HepG2 (cell line): Measurements from ENCODE around the gene TBC1D22A. TPM values are rescaled to one million over a fixed set of nuclear protein-coding genes. Genes with fewer than 3 reads are reported as not detected.

Experiments used
- ATF4 ChIP-seq, 2 experiments: fragments of 450-650 bp in 1 of 2; sonication (generic) in 1 of 2; formaldehyde crosslinking; IDR thresholded peaks; 2 replicates each; pipeline versions ENCODE4 v1.5.0 to v1.8.0; 2020 to 2022; ENCODE audit warnings: mild to moderate bottlenecking in 1 of 2, missing genetic modification reagents in 1 of 2
- CREB1 ChIP-seq, 2 experiments: fragments of 450-650 bp in 1 of 2; IDR thresholded peaks; 2 replicates each; pipeline ENCODE4 v1.6.1; 2016 to 2017; ENCODE audit warnings: control low read depth in 1 of 2, mild to moderate bottlenecking in 1 of 2, missing compliant biosample characterization in 1 of 2, missing genetic modification characterization in 1 of 2
- EEA1 ChIP-seq: sonication (generic); formaldehyde crosslinking; IDR thresholded peaks from 2 replicates; pipeline ENCODE4 v1.5.1; 2020; ENCODE audit warnings: mild to moderate bottlenecking, missing genetic modification reagents, borderline replicate concordance
- FOXA1 ChIP-seq, 2 experiments: fragments of 450-650 bp in 1 of 2; sonication (generic) in 1 of 2; formaldehyde crosslinking in 1 of 2; IDR thresholded peaks; 2 replicates each; pipeline versions ENCODE4 v1.4.0 to v1.6.1; 2016 to 2020; ENCODE audit warnings: missing genetic modification reagents in 1 of 2
- GPN1 ChIP-seq: sonication (generic); formaldehyde crosslinking; IDR thresholded peaks from 2 replicates; pipeline ENCODE4 v1.5.1; 2020; ENCODE audit warnings: missing genetic modification reagents, borderline replicate concordance
- HCFC1 ChIP-seq: fragments of 150-350 bp; IDR thresholded peaks from 2 replicates; pipeline ENCODE4 v1.6.1; 2014; ENCODE audit warnings: low read depth, low read length
- HES4 ChIP-seq: sonication (generic); formaldehyde crosslinking; IDR thresholded peaks from 2 replicates; pipeline ENCODE4 v1.9.0; 2021; ENCODE audit warnings: mild to moderate bottlenecking, missing genetic modification reagents, borderline replicate concordance
- IKZF4 ChIP-seq: sonication (generic); formaldehyde crosslinking; IDR thresholded peaks from 2 replicates; pipeline ENCODE4 v1.5.1; 2020; ENCODE audit warnings: borderline replicate concordance, mild to moderate bottlenecking, low read depth, missing genetic modification reagents; ENCODE audit errors: not compliant biosample characterization
- JUNB ChIP-seq: sonication (generic); formaldehyde crosslinking; IDR thresholded peaks from 2 replicates; pipeline ENCODE4 v1.8.0; 2022; ENCODE audit warnings: missing genetic modification reagents, mild to moderate bottlenecking, borderline replicate concordance
- MATR3 ChIP-seq: sonication (generic); formaldehyde crosslinking; IDR thresholded peaks from 2 replicates; pipeline ENCODE4 v1.4.0; 2020; ENCODE audit warnings: missing genetic modification reagents
- MLX ChIP-seq: IDR thresholded peaks from 2 replicates; pipeline ENCODE4 v1.6.1; 2016
- MXD3 ChIP-seq: IDR thresholded peaks from 2 replicates; pipeline ENCODE4 v1.6.1; 2016; ENCODE audit warnings: mild to moderate bottlenecking, missing biosample characterization, missing genetic modification reagents
- PLSCR1 ChIP-seq: sonication (generic); formaldehyde crosslinking; IDR thresholded peaks from 2 replicates; pipeline ENCODE4 v1.5.0; 2020; ENCODE audit warnings: missing genetic modification reagents, mild to moderate bottlenecking, borderline replicate concordance
- PRDM15 ChIP-seq: sonication (generic); formaldehyde crosslinking; IDR thresholded peaks from 2 replicates; pipeline ENCODE4 v1.4.0; 2020; ENCODE audit warnings: missing genetic modification reagents
- TFDP2 ChIP-seq: sonication (generic); formaldehyde crosslinking; IDR thresholded peaks from 2 replicates; pipeline ENCODE4 v1.4.0; 2020; ENCODE audit warnings: missing genetic modification reagents
- ZKSCAN5 ChIP-seq: sonication (generic); formaldehyde crosslinking; IDR thresholded peaks from 2 replicates; pipeline ENCODE4 v1.5.1; 2020; ENCODE audit warnings: mild to moderate bottlenecking, missing genetic modification reagents
- ZNF296 ChIP-seq: sonication (generic); formaldehyde crosslinking; conservative IDR thresholded peaks from 2 replicates; pipeline ENCODE4 v1.5.0; 2020; ENCODE audit warnings: mild to moderate bottlenecking, missing genetic modification reagents
- ZNF331 ChIP-seq: sonication (generic); formaldehyde crosslinking; IDR thresholded peaks from 2 replicates; pipeline ENCODE4 v1.4.0; 2020; ENCODE audit warnings: missing genetic modification reagents
- ZNF556 ChIP-seq: sonication (generic); formaldehyde crosslinking; IDR thresholded peaks from 2 replicates; pipeline ENCODE4 v1.4.0; 2020; ENCODE audit warnings: mild to moderate bottlenecking, missing genetic modification reagents, borderline replicate concordance
- ZNF652 ChIP-seq: IDR thresholded peaks from 2 replicates; pipeline ENCODE4 v1.6.1; 2016; ENCODE audit warnings: low read depth, borderline replicate concordance
- polyA plus RNA-seq, 8 experiments: library from polyadenylated mRNA; depleted of rRNA in 3 of 8; stranded (reverse) in 7 of 8; unstranded in 1 of 8; fragments of >200 nt; fragmentation: Illumina TruSeq in 4 of 8; extraction: Trizol in 4 of 8; gene quantifications; 2 replicates each; pipeline versions ENCODE4 v1.2.1 to v1.2.3, GENCODE V29; 2011 to 2016; ENCODE audit warnings: low read depth in 4 of 8, missing spikeins in 1 of 8, mixed read lengths in 1 of 8; ENCODE audit not compliant: insufficient read depth in 1 of 8
- total RNA-seq, 5 experiments: library from RNA; depleted of rRNA; stranded (reverse); fragments of >200 nt; fragmentation: Illumina TruSeq; extraction: Trizol; gene quantifications; 2 replicates each; pipeline ENCODE4 v1.2.3, GENCODE V29; 2016; ENCODE audit warnings: low read depth in 1 of 5

TBC1D22A gene
- total and polyA plus RNA-seq, 2 of the 13 experiments (the other 11 are each of a cell fraction or from before 2014, with no cell fraction given): 17.3 to 18.0 TPM

- TF ChIP-seq MLX: peak; percentile 99
- TF ChIP-seq PLSCR1 (CRISPR knock-in tag): no peak; the same call in 1 of the 2 replicates
- no peak for TF ChIP-seq MATR3 (CRISPR knock-in tag)
- peak in 1 of 2 experiments; percentile 58; a peak in 2 of 4 replicates for TF ChIP-seq ATF4 (CRISPR knock-in tag; IDR thresholded peaks at IDR 0.05)
- TF ChIP-seq MXD3 (CRISPR knock-in tag): peak; percentile 65; the same call in 1 of the 2 replicates
- TF ChIP-seq TFDP2 (CRISPR knock-in tag): peak; percentile 38; the same call in 1 of the 2 replicates
- TF ChIP-seq GPN1: no peak
- peak; percentile 46 for TF ChIP-seq IKZF4 (CRISPR knock-in tag)
- TF ChIP-seq HCFC1: no peak
- no peak for TF ChIP-seq PRDM15
- no peak for TF ChIP-seq CREB1 (IDR thresholded peaks at IDR 0.05)
- TF ChIP-seq CREB1 (CRISPR knock-in tag; IDR thresholded peaks at IDR 0.05): no peak
- peak; percentile 70; the same call in 1 of the 2 replicates for TF ChIP-seq ZNF331 (CRISPR knock-in tag)
- 0 out of 2 replicates have a peak, but pooled peaks have one; percentile 32 for TF ChIP-seq ZKSCAN5 (CRISPR knock-in tag)
- no peak for TF ChIP-seq JUNB (CRISPR knock-in tag)
- no peak for TF ChIP-seq ZNF652 (CRISPR knock-in tag)
- TF ChIP-seq ZNF556 (CRISPR knock-in tag): peak; percentile 83
- TF ChIP-seq HES4 (CRISPR knock-in tag): 0 out of 2 replicates have a peak, but pooled peaks have one; percentile 59
- no peak for TF ChIP-seq FOXA1 (IDR thresholded peaks at IDR 0.05)
- TF ChIP-seq FOXA1 (CRISPR knock-in tag; IDR thresholded peaks at IDR 0.05): peak; percentile 45; the same call in 1 of the 2 replicates
- TF ChIP-seq EEA1 (CRISPR knock-in tag): no peak
- peak; percentile 86; the same call in 1 of the 2 replicates for TF ChIP-seq ZNF296 (CRISPR knock-in tag)
Measured at GRCh38 chr22:46731246-46732040, 31.0 kb upstream of the TBC1D22A start (continued).
